Activated CD4-positive, alpha-beta T cell treated with anti-CD3 and anti-CD28 coated beads for 36 hours (primary cell): ENCODE data around the gene TNS4. TPM values are rescaled to one million over a fixed set of nuclear protein-coding genes. Genes with fewer than 3 reads are reported as not detected.
A peak's percentile ranks its signal among the peaks of the same experiment; 100 is the strongest.

ENCODE experiments used
- ATAC-seq: fragments of 200-7000 bp; cut with Tn5 transposase; one replicate; pipeline ENCODE4 v1.10.0; 2021; ENCODE audit warnings: mild to moderate bottlenecking, moderate library complexity
- CTCF ChIA-PET: fragments of 350-600 bp; sonication (Branson Sonifier 250); formaldehyde crosslinking; loops from one replicate; lab custom pipeline; 2021; ENCODE audit warnings: antibody characterized with exemption; lab: Charles Lee
- POLR2A ChIA-PET: fragments of 350-600 bp; sonication (Branson Sonifier 250); formaldehyde crosslinking; loops from one replicate; lab custom pipeline; 2021; ENCODE audit warnings: antibody characterized with exemption, inconsistent platforms; lab: Charles Lee
- DNase-seq: peaks from one replicate; pipeline ENCODE4 v3.0.0-alpha.2; 2020
- H3K27ac Mint-ChIP-seq: one replicate; pipeline ENCODE4 v1.8.0; 2021; ENCODE audit warnings: mixed read lengths
- H3K27me3 Mint-ChIP-seq: one replicate; pipeline ENCODE4 v1.8.0; 2021; ENCODE audit warnings: mixed read lengths
- H3K36me3 Mint-ChIP-seq: one replicate; pipeline ENCODE4 v1.8.0; 2021; ENCODE audit warnings: low read depth, mixed read lengths
- H3K4me1 Mint-ChIP-seq: one replicate; pipeline ENCODE4 v1.8.0; 2021; ENCODE audit warnings: mixed read lengths
- H3K4me3 Mint-ChIP-seq: one replicate; pipeline ENCODE4 v1.8.0; 2021; ENCODE audit warnings: mild to moderate bottlenecking, moderate library complexity, mixed read lengths
- H3K9me3 Mint-ChIP-seq: one replicate; pipeline ENCODE4 v1.8.0; 2021; ENCODE audit warnings: low read depth, mixed read lengths
- intact Hi-C, 2 experiments: fragments of 100-400 bp; cut with DNase I in 1 of 2; cut with micrococcal nuclease in 1 of 2; formaldehyde crosslinking; loops; one replicate each; pipeline versions ENCODE4 v1.14.2 to v1.15.1; 2022 to 2024; cut with DNase I, micrococcal nuclease
- total RNA-seq, 2 experiments: library from RNA; stranded (reverse); gene quantifications; one replicate each; pipeline ENCODE4 v1.2.3, GENCODE V29; 2021

The TNS4 gene
- total RNA-seq, 2 experiments from 2014 or later: 10.8 to 12.8 TPM

DNA sequence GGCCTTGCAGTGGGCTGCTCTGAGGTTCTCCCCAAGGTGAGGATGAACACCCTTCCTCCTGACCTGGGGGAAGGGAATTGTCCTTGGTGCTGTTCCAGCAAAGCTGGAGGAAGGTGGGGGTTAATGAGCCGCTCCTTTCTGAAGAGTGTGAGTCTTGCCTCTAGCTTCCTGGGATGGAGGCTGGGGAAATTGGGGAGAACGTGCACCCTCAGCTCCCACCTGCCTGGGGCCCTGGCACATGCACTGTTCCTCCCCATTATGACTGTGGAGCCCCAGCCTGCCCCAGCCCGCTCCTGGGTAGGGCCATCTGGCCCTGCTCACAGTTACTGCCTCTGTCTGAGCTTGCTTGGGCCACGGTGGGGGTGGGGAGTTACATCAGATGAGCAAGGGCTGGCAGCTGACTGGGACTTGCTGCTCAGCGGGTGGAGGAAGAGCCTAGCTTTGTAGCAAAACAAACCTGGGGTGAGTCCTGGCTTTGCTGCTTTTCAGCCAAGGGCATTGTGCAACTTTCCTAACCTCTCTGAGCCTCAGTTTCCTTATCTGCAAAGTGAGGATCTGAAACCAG, 11.1 kb downstream of the TNS4 start:
- no peaks in the 10 kb centered on the region for H3K9me3 Mint-ChIP-seq
- no peak overlapping the region for H3K4me3 Mint-ChIP-seq
- H3K4me1 Mint-ChIP-seq: peaks cover 56% of the 10 kb centered on the region
- ChIA-PET CTCF (interaction anchor here (0.7 to 1.0 kb wide), 9 partner anchors 15 to 958 kb away, joined by 3 read pairs; no protein-coding TSS in a partner anchor), POLR2A (interaction anchor here (0.7 to 0.8 kb wide), 2 partner anchors 42 to 114 kb away, joined by 3 read pairs; no protein-coding TSS in a partner anchor)
- intact Hi-C loops: no loop called here
- H3K36me3 Mint-ChIP-seq: no peaks in the 10 kb centered on the region
- H3K27me3 Mint-ChIP-seq: no peaks in the 10 kb centered on the region
- peak; percentile 55 for ATAC-seq
- H3K27ac Mint-ChIP-seq: peak overlapping the region; percentile 61
- peak; percentile 65 for DNase-seq

DNA sequence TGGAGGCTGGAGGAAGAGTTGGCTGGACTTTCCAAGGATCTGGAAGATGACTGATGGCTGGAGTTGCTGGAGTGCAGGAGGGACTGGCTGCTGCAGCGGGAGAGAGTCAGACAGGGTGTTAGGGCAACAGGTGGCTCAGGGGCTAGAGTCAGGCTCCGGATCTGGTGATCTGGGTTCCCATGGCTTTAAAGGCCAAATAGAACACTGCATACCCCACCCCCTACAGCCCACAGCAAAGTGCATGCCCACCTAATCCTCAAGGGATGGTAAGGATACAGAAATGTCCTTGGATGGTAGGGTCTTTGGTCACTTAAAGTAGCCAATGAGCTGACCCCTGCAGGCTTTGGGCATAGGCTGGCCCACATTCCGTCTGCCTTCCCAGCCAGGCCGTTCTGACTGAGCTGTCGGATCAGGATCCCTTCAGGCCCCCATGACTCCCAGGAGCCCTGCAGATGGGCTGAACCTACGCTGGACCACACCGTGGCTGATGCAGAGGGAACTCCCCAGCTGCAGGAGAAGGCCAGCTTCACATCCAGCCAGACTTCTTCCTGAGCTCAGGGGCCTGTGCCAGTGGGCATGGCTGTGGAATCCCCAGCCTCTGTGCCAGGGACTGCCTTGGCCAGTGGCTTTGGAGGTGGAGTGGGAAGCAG, 13.9 kb downstream of the TNS4 start:
- H3K4me1 Mint-ChIP-seq: peaks cover 71% of the 10 kb centered on the region
- ChIA-PET POLR2A (no interaction called here), CTCF (interaction anchor here (0.6 to 1.2 kb wide), 3 partner anchors 72 to 296 kb away, joined by 3 to 4 read pairs (median 3); no protein-coding TSS in a partner anchor)
- H3K27me3 Mint-ChIP-seq: no peaks in the 10 kb centered on the region
- no peak for ATAC-seq
- intact Hi-C loops: no loop called here
- H3K9me3 Mint-ChIP-seq: no peaks in the 10 kb centered on the region
- H3K4me3 Mint-ChIP-seq: no peak overlapping the region
- DNase-seq: no peak
- H3K36me3 Mint-ChIP-seq: no peaks in the 10 kb centered on the region
- peak overlapping the region; percentile 29 for H3K27ac Mint-ChIP-seq

DNA sequence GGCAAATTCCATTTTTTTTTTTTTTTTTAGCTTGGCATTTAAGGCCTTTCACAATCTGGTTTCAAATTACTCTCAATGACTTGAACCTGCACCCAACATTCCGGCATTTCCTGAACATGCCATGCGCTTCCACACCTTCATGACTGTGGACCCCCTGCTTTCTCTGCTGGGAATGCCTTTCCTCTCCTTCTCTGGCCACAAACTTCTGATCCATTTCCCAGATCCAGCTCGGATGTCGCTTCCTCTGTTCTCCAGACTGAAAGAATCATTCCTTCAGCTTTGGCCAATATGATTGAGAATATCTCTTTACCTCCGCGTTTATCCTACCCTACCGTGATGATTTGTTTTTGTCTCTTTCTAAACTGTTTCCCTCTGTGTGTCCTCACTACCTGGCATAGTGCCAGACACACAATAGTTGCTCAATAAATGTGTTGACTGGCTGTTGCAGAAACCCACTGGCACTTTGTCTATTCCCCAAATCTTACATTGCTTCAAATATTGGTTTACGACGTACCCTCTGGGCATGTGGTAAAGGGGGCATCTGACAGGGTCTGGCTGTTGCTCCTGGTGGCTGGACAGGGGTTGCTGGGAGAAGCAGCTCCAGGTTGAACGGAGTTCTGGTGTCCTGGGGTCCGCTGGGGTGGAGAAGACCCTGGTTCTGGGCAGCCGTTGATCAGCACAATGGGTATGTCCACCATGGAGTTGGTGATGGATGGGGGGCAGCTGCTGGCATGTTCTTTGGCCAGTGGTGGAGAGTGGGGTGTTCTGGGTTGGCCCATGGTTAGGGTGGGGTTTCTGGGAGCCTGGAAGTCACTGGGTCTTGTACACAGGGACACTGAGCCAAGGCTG, 14.7 kb downstream of the TNS4 start:
- ChIA-PET CTCF (interaction anchor here (0.6 to 1.5 kb wide), 8 partner anchors 9 to 1531 kb away, joined by 3 to 5 read pairs (median 3); partner anchors contain the start of gene DNAJC7), POLR2A (interaction anchor here (0.6 to 2.2 kb wide), 3 partner anchors 55 to 165 kb away, joined by 3 to 7 read pairs (median 4); no protein-coding TSS in a partner anchor)
- no peak for DNase-seq
- H3K4me1 Mint-ChIP-seq: peaks cover 79% of the 10 kb centered on the region
- intact Hi-C loops: loop anchor here in 1 of 2 experiments (1.0 kb wide), 2 partner anchors 30 to 45 kb away; no protein-coding TSS in a partner anchor
- H3K27ac Mint-ChIP-seq: peak overlapping the region; percentile 80
- H3K27me3 Mint-ChIP-seq: no peaks in the 10 kb centered on the region
- ATAC-seq: no peak
- H3K36me3 Mint-ChIP-seq: no peaks in the 10 kb centered on the region
- H3K9me3 Mint-ChIP-seq: no peaks in the 10 kb centered on the region
- H3K4me3 Mint-ChIP-seq: no peak overlapping the region

DNA sequence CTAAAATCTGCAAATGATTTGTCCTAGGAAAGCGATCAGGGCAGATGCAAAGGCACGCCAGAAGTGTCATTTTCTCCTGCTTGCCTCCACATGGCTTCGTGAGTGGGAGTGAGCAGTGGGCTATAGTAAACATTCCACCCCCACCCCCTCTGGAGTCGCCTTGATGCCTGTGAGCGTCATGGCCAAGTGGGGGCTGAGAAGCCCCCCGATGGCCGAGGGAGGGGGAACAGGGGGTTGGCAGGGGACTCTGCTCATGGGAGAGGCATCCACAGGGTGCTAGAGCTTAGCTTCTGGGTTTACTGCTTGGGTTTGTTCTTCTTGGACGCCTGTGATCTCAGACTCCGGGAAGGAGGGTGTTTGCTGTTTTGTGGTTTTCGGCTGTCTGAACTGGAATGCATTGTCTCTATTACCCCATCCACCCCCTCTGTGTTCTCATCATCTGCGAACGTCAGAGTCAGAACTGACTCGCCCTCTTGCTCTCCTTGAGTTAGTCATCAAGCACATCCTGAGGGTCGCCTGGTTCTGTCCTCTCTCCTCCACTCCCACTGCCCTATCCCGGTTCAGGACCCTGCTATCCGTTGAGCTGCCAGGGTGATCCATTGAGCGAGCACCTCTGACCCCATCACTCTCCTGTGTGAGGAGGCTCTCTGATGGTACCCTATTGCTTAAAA, 15.4 kb downstream of the TNS4 start:
- H3K4me1 Mint-ChIP-seq: peaks cover 81% of the 10 kb centered on the region
- intact Hi-C loops: loop anchor here in 1 of 2 experiments (1.0 kb wide), 2 partner anchors 30 to 45 kb away; no protein-coding TSS in a partner anchor
- no peaks in the 10 kb centered on the region for H3K27me3 Mint-ChIP-seq
- no peaks in the 10 kb centered on the region for H3K9me3 Mint-ChIP-seq
- peak; percentile 73 for DNase-seq
- H3K27ac Mint-ChIP-seq: peak overlapping the region; percentile 80
- peak; percentile 80 for ATAC-seq
- ChIA-PET CTCF (interaction anchor here (0.6 to 1.5 kb wide), 8 partner anchors 9 to 1531 kb away, joined by 3 to 5 read pairs (median 3); partner anchors contain the start of genes DNAJC7 and RARA), POLR2A (interaction anchor here (0.6 to 2.2 kb wide), 3 partner anchors 56 to 164 kb away, joined by 3 to 7 read pairs (median 4); no protein-coding TSS in a partner anchor)
- H3K36me3 Mint-ChIP-seq: no peaks in the 10 kb centered on the region
- H3K4me3 Mint-ChIP-seq: peak overlapping the region; percentile 0

DNA sequence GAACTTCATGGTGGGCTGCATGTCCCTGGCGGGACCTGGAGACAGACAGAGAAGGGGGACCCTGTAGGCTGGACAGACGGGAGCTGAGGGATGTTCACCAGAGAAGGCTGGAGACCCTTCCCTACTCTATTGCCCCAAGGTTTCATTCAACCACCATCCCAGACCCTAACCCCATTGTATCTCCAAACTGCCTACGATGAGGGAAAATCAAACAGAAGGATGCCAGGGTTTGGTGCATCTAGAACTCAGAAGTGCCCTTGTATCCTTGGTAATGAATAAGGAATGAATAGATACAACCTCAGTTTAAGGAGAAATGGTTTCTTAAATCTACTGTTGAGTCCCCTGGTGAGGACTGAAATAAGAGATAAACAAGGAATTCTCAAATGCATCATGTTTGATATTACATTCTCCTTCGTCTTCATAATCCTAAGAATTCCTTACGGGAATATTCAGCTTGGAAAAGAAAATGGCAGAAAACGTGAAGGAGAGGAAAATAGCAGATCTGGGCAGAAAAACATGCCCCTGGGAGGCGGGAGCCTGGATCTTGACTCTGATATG, 16.4 kb downstream of the TNS4 start:
- POLR2A ChIA-PET: interaction anchor here (2.2 kb wide), 1 partner anchor 57 kb away, joined by 7 read pairs; no protein-coding TSS in a partner anchor
- H3K27me3 Mint-ChIP-seq: no peaks in the 10 kb centered on the region
- ATAC-seq (no peak), DNase-seq (no peak)
- no peaks in the 10 kb centered on the region for H3K36me3 Mint-ChIP-seq
- no peaks in the 10 kb centered on the region for H3K9me3 Mint-ChIP-seq
- H3K4me1 Mint-ChIP-seq: peaks cover 81% of the 10 kb centered on the region
- CTCF ChIA-PET: interaction anchor here (1.5 kb wide), 1 partner anchor 49 kb away, joined by 5 read pairs; no protein-coding TSS in a partner anchor
- H3K4me3 Mint-ChIP-seq: no peak overlapping the region
- H3K27ac Mint-ChIP-seq: peak overlapping the region; percentile 80
- intact Hi-C loops: loop anchor here in 1 of 2 experiments (5.0 kb wide), 1 partner anchor 43 kb away; the partner anchor contains the start of gene IGFBP4

DNA sequence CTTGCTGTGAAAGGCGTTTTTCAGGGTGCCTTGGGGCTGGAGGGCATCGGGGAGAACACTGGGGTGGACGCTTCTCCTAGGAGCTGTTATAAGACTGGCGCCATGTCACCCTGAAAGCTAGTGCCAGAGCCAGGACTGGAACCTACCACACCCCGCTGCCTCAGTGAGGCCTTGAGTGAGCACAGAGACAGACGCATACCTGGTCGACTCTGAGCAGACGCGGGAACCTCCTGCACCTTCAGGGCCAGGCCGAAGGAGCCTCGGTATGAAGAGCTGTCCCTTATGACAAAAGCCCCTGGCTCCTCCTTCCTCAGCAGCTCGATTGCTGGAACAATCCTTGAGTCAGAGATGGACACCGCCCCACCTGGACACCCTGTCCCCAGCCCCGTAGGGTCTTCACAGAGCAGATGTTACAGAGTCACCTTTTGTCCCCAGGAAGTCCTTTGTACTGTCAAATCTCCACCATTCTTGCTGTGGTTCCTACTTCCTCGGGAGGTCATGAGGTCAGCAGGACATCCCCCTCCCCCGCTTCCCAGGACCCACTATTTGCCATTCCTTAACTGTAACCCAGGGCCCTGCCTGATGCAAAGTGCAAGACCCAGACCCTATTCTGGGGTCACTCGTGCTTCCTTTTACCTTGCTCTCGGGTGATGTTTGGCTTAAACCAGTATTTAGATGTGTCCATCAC, 17.0 kb downstream of the TNS4 start:
- intact Hi-C loops: loop anchor here in 1 of 2 experiments (5.0 kb wide), 1 partner anchor 42 kb away; the partner anchor contains the start of gene IGFBP4
- POLR2A ChIA-PET: interaction anchor here (0.6 kb wide), 1 partner anchor 63 kb away, joined by 3 read pairs; no protein-coding TSS in a partner anchor
- no peaks in the 10 kb centered on the region for H3K9me3 Mint-ChIP-seq
- no peaks in the 10 kb centered on the region for H3K36me3 Mint-ChIP-seq
- H3K4me1 Mint-ChIP-seq: peaks cover 82% of the 10 kb centered on the region
- peak overlapping the region; percentile 80 for H3K27ac Mint-ChIP-seq
- no peak for ATAC-seq
- no peak for DNase-seq
- no peaks in the 10 kb centered on the region for H3K27me3 Mint-ChIP-seq
- CTCF ChIA-PET: interaction anchor here (0.6 to 1.3 kb wide), 2 partner anchors 37 to 48 kb away, joined by 3 to 4 read pairs; no protein-coding TSS in a partner anchor
- no peak overlapping the region for H3K4me3 Mint-ChIP-seq

DNA sequence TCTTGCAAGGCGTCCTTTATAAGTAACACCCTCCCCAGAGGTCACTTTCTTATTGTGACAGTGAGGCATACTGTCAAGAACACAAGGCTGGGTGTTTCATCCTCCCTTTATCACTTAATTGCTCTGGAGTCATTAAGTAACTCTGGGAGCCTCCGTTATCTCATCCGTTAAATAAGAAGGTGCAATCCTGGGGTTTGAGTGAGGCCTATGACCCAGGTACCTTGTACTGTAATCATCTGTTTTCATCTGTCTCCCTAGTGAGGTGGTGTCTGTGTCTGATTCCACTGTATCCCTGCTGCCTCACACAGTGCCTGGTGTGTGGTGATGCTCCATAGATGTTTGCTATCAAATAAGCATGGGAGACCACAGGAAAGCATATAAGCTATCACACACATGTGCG, 17.7 kb downstream of the TNS4 start:
- Mint-ChIP-seq H3K4me1 (peaks cover 82% of the 10 kb centered on the region), H3K27me3 (no peaks in the 10 kb centered on the region), H3K36me3 (peaks cover 4% of the 10 kb centered on the region), H3K9me3 (no peaks in the 10 kb centered on the region), H3K4me3 (peak overlapping the region; percentile 24), H3K27ac (peak overlapping the region; percentile 52)
- intact Hi-C loops: loop anchor here in 1 of 2 experiments (5.0 kb wide), 1 partner anchor 41 kb away; the partner anchor contains the start of gene IGFBP4
- DNase-seq (no peak), ATAC-seq (no peak)
- ChIA-PET POLR2A (interaction anchor here (0.6 kb wide), 1 partner anchor 64 kb away, joined by 3 read pairs; no protein-coding TSS in a partner anchor), CTCF (interaction anchor here (0.6 to 1.3 kb wide), 2 partner anchors 37 to 49 kb away, joined by 3 to 4 read pairs; no protein-coding TSS in a partner anchor)

DNA sequence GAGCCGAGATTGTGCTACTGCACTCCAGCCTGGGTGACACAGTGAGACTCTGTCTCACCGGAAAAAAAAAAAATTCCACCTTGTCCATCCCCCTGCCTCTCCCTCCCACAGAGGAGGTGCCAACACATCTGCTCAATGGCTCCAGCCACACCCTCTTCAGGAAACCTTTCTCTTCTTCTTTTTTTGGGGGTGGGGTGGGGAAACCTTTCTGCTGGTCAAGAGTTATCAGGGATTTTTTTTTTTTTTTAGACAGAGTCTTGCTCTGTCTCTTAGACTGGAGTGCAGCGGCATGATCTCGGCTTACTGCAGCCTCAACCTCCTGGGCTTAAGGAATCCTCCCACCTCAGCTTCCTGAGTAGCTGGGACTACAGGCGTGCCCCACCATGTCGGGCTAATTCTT, 18.7 kb downstream of the TNS4 start:
- no peaks in the 10 kb centered on the region for H3K9me3 Mint-ChIP-seq
- ChIA-PET CTCF (interaction anchor here (0.6 to 3.4 kb wide), 2 partner anchors 50 to 121 kb away, joined by 4 to 27 read pairs; no protein-coding TSS in a partner anchor), POLR2A (interaction anchor here (0.7 kb wide), 1 partner anchor 712 kb away, joined by 4 read pairs; no protein-coding TSS in a partner anchor)
- H3K4me1 Mint-ChIP-seq: peaks cover 80% of the 10 kb centered on the region
- H3K27ac Mint-ChIP-seq: peak overlapping the region; percentile 96
- no peaks in the 10 kb centered on the region for H3K27me3 Mint-ChIP-seq
- H3K4me3 Mint-ChIP-seq: no peak overlapping the region
- DNase-seq: no peak
- peaks cover 4% of the 10 kb centered on the region for H3K36me3 Mint-ChIP-seq
- intact Hi-C loops: loop anchor here in 1 of 2 experiments (5.0 kb wide), 1 partner anchor 40 kb away; the partner anchor contains the start of gene IGFBP4
- ATAC-seq: no peak

DNA sequence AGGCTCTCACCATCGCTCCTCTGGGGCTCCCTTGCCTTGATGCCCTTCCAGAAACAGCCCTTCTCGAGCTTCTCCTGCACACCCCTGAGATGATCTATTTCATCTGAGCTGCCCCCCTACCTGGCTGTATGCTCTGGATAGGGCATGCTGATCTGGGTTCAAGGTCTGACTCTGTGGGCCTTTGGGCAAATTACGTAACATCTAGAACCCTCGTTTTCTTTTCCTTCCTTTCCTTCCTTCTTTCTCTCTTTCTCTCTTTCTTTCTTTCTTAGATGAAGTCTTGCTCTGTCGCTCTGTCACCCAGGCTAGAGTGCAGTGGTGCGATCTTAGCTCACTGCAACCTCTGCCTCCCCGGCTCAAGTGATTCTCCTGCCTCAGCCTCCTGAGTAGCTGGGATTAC, 20.3 kb downstream of the TNS4 start:
- ChIA-PET CTCF (interaction anchor here (0.6 to 3.4 kb wide), 5 partner anchors 10 to 63 kb away, joined by 3 to 27 read pairs (median 4); partner anchors contain the start of gene TOP2A), POLR2A (interaction anchor here (0.6 to 2.2 kb wide), 6 partner anchors 51 to 154 kb away, joined by 3 to 8 read pairs (median 4); partner anchors contain the start of gene TOP2A)
- Mint-ChIP-seq H3K36me3 (peaks cover 7% of the 10 kb centered on the region), H3K27me3 (no peaks in the 10 kb centered on the region), H3K4me3 (peak overlapping the region; percentile 16), H3K4me1 (peaks cover 74% of the 10 kb centered on the region), H3K9me3 (no peaks in the 10 kb centered on the region), H3K27ac (peak overlapping the region; percentile 96)
- intact Hi-C loops: loop anchor here (2.0 to 5.0 kb wide), 3 partner anchors 39 to 118 kb away; partner anchors contain the start of gene IGFBP4 (in 1 of the 2)
- ATAC-seq (no peak), DNase-seq (no peak)
